Activated CD4-positive, alpha-beta T cell treated with anti-CD3 and anti-CD28 coated beads, Interleukin-2, amount 50 U/mL, for 48 hours (primary cell): Measurements from ENCODE around the gene PTPRQ.
"Not testable (repeated sequence)": the region's sequence is repeated elsewhere in the genome, so short reads cannot be mapped to it uniquely, and the experiment has no call there.

Experiments
- DNase-seq, 2 experiments: peaks; one replicate each; pipeline ENCODE4 v3.0.0-alpha.2; 2020

PTPRQ gene

DNA sequence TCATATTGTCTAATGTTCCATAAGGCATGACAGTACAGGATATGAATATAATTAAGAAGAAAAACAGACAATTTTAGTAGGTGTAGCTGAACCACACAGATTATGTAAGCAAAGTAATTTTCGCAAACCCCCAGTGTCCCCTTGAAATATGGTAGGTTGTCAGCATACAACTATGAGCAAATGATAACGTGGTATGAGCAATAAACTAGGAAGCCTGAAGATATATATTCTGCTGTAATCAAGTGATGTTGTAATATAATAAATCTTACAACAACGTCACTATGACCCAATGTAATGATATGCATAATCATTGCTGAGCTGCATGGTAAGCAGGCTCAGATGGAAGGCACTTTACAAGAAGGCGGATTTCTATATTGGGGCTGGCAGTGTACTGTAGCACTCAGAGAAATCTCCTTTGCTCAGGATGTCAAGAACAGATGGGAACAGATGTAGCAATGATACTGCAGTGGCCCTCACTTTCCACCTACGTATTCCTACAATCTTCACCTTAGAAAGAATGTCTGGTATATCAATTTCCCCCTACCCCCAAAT lies 215.6 kb downstream of the PTPRQ start:
- no peak for DNase-seq

DNA sequence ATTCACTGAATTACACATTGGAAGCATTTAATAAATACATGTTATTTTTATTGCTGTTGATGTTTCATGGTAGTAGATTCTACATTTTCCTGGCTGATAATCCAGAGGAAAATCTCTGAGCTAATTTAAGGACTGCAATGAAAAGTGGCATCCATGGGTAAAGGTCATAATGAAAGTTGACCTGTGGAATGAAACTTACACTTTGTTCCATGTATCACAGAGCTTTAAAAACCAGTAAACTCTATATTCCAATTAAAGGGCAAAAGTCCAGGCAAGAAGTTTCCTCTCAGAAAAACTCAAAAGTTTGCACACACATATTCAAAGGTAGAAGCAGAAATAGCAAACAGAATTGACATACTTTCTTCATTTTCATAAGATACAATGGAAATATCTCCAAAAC lies 218.6 kb downstream of the PTPRQ start:
- no peak for DNase-seq

DNA sequence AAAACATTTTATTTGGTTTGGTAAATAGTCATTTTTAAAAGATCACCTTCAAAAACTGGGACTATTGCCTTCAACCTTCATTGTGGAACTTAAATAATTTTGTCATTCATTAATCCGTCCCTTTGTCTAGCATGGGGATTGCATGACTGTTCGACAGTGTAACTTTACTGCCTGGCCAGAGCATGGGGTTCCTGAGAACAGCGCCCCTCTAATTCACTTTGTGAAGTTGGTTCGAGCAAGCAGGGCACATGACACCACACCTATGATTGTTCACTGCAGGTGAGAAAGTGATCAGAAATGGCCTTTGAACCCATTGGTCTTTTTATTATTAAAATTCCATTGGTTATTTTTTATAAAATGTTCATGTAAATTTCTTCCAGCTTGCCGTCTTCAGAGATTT lies 226.2 kb downstream of the PTPRQ start:
- no peak for DNase-seq

DNA sequence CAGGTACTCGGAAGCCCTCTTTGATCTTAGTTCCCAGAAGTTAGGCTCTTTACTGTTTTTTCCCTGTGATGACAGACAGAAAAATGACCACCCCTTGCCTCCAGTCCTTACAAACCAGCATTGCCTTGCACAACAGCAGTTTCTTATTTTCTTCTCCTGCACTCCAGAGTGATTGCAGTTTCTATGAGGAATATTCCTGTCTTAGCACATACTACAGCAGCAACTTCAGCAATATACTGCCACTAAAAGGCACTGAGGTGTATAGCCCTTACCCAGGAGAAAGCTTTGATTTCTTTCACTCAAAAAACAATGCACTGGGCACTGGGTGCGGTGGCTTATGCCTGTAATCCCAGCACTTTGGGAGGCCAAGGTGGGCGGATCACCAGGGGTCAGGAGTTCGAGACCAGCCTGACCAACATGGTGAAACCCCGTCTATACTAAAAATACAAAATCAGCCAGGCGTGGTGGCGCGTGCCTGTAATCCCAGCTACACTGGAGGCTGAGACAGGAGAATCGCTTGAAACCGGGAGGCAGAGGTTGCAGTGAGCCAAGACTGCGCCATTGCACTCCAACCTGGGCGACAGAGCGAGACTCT lies 232.1 kb downstream of the PTPRQ start:
- not testable (repeated sequence) for DNase-seq

- DNase-seq = no peak
These were observed 232.8 kb downstream of the PTPRQ start for GRCh38 chr12:80676856-80677255.

GRCh38 chr12:80677994-80678393 lies 234.0 kb downstream of the PTPRQ start:
- no peak for DNase-seq

- DNase-seq = no peak
These were observed 235.5 kb downstream of the PTPRQ start for GRCh38 chr12:80679346-80680131.

DNA sequence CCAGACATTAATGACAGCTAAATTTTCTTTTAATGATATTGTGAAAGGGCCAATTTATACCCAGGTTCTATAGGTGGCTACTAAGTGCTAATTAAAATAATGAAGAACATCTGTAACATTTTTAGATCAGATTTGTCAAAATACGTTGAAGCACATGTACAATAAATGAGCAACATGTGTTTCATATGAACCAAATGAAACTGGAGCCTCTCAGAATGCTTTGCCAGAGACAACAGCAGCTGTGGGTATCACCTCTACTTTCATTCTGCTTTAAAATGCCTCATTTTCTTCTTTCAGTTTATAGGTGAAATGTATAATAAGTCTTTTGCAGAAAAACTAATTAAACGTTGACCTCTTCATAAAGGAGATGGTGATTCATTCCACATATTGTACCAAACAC lies 237.3 kb downstream of the PTPRQ start:
- DNase-seq = no peak

DNA sequence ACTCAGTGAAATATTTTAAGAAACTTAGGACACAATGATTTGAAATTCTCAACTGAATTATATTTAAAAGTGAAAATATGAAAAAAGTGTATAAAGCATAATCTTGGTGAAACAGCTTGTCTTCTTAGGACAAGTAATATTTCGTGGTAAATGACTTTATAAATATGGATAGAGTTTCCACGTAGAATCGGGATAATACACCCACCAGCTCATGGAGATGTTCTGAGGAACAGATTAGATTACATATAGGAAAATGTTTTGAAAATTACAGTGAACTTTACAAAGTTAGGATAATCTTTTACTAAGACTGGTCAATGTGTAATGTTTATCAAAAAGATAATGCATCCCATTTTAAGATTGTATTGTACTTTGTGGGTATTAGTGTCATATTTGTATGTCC lies 237.8 kb downstream of the PTPRQ start:
- no peak for DNase-seq

- no peak for DNase-seq
These were observed 240.1 kb downstream of the PTPRQ start for GRCh38 chr12:80684077-80684495.

GRCh38 chr12:80690090-80690489 lies 246.1 kb downstream of the PTPRQ start:
- DNase-seq = no peak

DNA sequence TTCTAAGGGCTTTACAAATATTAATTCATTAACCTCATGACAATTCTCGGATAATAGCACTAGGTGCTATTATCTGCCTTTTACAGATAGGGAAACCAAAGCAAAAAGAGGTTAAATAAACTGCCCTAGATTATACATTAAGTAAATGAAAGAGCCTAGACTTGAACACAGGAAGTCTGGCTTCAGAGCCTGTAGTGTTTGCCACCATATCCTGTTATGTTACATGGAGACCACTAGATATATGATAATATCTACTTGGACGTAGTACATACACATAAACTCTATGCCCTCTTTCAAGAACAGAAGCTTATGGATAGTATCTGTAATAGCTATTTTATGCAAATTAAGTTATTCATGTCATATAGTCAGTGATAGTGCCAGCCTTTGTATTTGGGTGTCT lies 246.5 kb downstream of the PTPRQ start:
- no peak for DNase-seq

DNA sequence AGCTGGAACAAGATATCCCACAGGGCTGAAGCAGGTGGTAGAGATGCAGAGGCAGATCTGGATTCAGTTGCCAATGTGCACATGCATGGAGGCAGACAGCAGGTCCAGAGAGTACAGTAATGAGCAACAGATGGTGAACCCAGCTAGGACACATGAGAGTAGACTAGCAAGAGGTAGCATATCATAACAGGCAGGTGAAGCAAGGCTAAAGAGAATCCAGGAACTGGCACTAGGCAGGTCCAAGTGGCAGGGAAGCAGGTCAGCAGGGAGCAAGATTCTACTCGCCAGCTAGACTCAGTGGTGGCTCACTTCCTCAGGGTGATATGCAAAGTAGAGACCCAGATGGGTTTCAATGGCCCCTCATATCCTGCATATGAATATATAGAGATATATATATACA lies 248.1 kb downstream of the PTPRQ start:
- no peak for DNase-seq

GRCh38 chr12:80697270-80697887 lies 253.3 kb downstream of the PTPRQ start:
- DNase-seq = no peak

- DNase-seq = no peak
These were observed 254.2 kb downstream of the PTPRQ start for GRCh38 chr12:80698256-80698655.

DNA sequence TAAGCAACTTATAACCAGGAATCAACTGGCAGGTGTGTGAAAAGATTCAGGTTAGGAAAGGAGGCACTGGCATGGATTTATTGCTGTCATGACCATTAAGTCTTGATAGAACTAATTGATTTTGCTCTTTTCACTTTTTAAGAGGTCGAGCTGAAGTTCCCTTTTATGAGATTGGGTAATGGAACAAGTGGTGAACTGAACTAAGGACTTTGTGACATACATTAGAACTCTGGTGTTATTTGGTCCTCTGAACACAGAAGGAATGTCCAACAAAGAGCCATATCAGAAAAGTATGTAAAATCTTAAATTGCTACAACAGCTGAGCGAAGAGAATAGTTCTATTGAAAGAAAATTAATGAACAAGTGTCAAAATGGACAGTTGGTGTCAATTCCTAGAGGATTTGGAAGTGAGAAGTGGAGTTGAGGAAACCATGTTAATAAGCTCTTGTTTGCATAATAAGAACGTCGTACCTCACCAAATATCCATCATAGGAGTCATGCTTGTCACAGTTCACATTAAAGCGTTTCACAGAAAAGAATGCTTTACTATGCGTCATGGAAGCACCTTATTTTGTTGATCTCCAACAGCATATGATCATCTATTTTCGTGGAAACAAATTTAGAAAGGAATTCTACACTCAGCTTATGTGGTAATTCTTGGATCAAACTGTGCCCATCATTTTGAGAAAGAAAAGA lies 255.0 kb downstream of the PTPRQ start:
- DNase-seq = no peak

DNA sequence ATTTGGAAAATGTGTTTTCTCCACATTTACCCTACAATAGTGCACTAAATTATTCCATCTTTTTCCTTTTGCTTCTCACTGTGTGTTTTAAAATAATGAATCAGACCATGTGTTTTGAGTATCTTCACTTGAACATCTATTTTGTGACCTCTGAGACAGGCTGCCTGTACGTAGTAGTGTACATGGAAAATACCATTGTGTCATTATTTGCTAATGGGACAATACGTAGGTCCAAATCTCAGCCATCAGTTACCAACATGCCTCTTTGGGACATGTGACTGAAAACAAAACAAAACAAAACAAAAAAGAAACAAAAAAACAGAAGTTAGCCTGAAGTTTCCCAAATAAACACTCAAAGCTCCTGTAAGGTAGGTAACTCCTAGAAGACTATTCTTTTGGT lies 256.3 kb downstream of the PTPRQ start:
- DNase-seq = no peak

GRCh38 chr12:80701388-80701787 lies 257.4 kb downstream of the PTPRQ start:
- no peak for DNase-seq

DNA sequence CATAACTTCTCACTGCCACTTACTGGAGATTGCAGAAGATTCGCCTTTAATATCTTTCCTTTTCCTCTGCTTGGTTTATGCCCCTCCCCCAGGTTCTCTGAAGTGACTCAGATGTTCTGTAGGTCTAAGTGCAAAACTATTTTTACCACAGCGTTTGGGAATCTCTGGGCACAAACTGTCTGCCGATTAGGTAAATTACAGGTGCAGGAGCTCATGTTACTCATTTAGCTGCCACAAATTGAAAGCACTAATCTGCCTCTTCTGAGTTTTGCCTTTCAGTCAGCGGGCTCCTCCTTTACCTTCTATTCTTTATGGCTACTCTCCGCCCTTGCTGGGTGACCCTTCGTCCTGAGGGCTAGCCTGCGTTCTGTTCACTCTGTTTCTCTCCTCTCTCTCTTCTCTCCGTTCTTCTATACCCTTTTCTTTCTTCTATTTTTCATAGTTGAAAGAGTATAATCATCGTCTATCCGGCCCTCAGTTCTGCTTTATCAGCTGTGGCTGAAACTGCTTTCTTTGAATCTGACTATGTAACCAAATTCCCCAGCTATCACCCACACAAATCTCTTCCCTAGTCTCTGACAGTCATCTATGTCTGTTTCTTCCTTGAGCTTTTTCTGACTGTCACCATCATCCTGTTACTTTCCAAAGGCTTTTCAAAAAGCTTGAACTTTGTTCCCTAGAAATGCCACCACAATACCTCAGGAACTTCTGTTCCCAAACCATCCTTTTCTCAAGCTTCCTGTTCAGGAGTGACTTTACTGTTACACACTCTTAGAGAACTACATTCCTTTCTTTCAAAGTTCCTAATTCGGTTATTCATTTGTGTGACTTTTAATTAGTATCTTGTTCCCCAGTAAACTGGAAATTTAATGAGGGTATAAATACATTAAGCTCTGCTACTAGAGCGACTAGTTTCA lies 259.1 kb downstream of the PTPRQ start:
- no peak for DNase-seq

- DNase-seq = no peak
These were observed 260.4 kb downstream of the PTPRQ start for GRCh38 chr12:80704420-80704819.

GRCh38 chr12:80707126-80707829 lies 263.2 kb downstream of the PTPRQ start, which contains the start of gene MYF6:
MYF6 (plus strand) TSS chr12:80707634; CDS start chr12:80707720, 86 bp downstream.
- no peak for DNase-seq
